Fibroblast of peridontal ligament (primary cell): Measurements from ENCODE around the gene PCTP.

Source experiments
- DNase-seq: peaks from one replicate; pipeline ENCODE4 v3.0.0-alpha.2; 2010; ENCODE audit errors: extremely low read depth

PCTP gene

DNA sequence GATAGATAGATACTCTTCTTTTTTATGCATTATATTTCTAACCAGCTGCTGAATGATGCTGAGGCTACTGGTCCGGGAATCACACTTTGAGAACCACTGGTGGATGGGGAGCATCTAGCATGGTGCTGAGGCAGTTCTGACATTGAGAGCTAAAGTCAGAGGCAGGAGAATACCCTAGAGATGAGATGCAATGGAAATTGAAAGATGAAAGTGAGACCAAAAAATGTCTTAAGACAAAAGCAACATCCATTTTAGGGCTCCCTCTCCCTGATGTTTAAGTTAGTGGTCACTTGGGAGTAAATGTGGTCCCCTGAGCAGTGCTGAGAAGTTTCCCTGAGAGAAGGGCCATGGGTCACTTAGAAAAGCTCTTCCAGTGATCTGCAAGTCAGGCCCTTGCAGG lies 6.8 kb downstream of the PCTP start:
- no peak for DNase-seq

DNA sequence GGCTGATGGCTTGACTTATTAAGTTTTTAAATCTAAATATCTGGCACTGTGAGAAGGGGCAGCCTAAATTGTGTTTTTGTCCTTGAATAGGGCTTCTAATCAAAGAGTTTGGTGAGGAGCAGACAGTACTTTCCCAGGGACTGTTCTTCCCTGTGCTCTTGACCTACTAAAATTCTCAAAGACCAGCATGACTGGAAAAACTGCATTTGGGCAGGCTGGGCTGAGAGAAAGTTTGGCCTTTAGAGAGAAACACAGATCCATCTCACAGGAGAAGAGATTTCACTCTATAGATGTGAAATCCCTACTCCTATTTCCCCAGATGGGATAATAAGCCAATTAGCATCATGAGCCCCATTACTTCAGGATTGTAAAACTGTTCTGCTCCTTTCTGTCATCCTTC lies 7.3 kb downstream of the PCTP start:
- no peak for DNase-seq

DNA sequence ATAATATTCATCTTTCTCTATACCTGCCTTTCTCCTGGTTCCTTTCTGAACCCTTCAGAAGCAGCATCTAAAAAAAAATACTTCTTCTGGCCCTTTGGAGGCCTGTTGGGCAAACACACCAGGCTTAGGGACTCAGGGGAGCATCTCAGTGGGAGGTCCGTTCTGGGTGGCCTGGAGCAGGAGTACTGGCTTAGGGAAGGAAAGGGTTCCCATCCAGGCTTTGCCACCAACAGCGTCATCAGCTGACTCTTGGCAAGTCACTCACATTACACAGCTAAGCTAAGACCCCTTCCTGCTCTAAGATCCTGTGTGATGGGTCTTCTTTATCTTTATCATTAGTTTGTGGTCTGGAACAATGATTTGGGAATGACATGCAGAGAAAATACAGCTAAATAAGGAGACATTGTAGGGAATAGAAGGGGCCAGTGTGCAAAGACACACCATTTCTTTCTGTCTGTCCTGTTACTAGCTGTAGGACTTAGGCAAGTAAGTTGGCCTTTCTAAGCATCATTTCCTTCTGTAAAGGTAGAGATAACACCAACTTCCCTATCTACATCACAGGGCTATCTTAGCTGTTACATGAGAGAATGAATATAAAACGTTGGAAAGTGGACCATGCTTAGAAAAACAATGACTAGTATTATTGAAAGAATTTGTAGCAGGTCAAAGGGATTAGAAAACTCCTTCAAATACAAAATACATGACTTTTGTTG lies 9.9 kb downstream of the PCTP start:
- DNase-seq: no peak

DNA sequence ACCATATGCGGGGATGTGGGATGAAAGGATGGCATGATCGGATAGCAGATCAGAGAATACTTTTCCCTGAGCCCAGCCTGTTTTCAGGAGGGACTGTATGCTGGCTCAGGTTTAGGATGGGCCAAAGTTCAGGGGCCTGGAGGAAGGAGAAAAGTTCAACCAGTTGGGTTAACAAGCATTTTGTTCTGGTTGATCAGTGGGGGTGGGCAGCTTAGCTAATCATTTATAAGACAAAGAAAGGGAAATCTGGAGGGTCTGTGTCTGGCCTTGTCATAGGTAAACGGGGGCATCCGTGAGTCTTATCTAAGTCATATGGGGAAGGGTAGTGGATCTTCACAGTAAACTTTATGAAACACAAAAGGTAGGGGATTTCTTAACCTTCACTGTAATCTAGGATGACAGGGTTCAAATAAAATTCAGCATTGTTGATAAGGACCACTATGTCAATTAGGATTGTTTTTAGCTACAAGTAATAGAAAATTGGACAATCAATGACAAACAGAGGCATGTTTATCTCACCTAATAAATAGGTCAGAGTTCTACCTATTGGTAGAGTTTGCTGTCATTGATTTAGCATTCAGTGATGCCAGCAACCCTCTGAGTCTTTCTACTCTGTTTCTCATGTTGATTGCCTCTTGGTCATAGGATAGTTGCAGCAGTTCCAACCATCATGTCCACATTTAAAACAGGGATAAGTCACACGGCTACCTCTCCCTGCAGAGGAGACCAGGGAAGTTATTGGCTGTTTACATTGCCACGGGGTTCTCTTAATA lies 11.4 kb downstream of the PCTP start:
- no peak for DNase-seq

DNA sequence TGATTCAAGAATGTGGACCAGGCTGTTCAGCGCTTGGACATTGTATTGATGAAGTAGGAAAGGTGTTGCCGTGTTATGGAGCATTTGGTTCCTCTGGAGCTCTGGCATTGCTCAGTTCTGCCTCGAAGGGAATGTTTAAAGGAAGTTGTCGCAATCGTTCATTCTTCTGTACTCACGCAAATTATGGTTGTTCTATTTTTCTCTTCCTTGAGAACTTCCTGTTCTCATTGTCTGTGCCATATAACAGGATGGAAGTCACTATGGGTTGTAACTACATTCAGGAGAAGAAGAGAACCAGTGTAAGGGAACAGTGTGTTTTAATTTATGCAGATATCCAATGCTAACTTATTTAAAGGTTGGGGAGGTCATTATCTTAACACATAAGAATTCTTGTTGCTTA lies 13.0 kb downstream of the PCTP start:
- DNase-seq: peak; percentile 13

DNA sequence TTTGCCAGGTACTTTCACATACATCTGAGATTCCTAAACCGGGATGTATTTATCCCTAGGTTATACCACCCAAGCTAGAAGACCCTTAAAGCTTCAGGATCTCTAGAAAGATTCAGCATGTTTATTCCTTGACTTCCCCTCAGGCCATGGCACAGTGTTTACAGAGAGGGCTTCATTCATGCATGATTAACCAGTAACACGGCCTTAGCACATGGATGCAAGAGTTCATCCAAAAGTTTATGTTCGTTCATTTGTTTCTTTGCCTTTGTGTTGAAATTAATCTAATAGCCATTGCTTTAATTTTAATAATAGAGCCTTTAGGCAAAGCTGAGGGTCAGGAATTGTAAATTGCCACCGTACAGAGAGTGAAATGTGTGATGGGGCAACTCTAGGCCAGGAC lies 13.8 kb downstream of the PCTP start:
- no peak for DNase-seq

DNA sequence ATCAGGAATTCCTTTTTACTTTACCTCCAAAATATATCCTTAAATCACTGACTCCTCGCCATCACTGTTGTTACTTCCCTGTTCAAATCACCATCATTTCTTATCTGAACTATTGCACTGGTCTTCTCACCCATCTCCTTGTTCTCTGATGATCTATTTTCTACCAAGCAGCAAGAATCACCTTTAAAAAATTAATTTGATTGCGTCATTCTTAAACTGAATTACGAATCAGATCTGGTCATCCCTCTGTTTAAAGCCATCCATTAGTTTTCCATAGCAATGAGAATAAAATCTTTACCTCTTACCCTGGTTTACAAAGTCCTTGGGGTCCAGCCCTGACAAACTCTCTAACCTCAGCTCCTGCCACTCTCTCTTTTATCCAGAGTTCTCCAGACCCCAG lies 14.6 kb downstream of the PCTP start:
- DNase-seq: no peak

DNA sequence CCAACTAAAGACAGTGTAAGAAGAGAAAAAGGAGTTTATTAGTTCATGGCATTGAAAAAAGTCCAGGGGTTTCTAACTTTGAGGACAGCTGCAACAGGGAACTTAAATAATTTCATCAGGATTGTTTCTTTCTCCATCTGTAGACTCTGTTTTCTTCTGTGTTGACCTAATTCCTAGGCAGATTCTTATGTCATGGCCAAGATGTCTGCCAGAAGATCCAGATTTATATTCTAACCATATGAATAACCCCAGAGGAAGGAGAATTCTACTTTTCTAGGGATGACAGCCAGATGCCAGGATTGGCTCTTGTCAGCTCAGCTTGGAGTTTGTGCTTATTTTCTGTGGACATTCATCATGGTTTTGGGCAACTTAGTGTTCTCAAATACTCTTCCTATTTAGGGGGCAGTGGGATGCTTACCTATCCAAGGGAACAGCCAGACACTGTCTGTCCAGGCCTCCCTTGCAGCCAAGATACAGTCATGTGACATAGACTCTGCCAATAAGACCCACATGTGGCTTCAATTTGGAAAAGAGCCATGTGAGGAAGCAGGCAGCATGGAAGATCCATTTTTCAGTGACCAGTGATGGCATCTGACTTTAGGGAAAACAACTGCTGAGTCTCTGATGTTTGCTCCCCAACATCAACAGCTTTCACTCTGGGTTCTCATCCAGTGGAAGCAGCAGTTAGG lies 18.2 kb downstream of the PCTP start:
- peak; percentile 66 for DNase-seq

DNA sequence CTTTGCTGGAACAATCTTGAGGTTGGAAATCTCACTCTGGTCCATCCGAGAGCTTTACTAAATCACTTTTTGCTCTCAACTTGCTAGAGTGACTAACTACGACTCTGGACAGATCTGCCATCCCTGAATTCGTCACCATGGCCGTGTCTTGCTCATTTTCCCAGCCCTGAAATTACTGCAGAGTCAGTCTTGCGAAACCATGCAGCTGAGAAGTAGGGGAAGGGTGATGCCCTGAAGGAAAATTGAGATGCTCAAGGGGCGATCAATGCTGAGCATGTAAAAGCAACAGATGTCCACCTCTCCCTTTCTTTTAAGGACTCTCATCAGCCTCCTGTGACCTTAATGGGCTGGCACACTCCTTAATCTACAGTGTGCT lies 18.8 kb downstream of the PCTP start:
- DNase-seq: peak; percentile 85

DNA sequence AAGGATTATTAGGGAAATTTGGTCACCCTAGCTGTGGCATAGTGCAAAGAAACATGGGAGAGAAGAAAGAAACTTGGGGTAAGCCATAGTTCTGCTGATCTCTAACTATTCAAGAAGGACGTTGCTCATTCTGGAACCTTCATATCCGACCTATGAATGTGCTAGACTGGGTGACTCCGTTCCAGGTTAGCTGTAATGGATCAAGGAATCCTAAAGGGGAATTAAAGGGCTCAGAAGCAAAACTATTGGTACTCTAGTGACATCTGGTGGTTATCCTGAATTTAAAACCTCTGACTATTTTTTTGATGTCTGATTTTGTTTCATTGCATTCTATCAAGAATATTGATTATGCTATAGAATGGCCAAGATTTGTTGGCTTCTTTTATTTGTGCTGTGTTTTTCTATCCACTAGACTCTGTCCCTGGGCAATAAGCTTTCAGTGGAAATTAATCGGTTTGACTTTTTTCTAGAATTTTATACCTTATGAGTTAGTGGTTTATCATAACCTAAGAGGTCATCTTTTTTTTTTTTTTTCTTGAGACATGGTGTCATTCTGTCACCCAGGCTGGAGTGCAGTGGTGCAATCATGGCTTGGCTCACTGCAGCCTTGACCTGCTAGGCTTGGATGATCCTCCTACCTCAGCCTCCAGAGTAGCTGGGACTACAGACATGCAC lies 19.5 kb downstream of the PCTP start:
- peak; percentile 83 for DNase-seq

DNA sequence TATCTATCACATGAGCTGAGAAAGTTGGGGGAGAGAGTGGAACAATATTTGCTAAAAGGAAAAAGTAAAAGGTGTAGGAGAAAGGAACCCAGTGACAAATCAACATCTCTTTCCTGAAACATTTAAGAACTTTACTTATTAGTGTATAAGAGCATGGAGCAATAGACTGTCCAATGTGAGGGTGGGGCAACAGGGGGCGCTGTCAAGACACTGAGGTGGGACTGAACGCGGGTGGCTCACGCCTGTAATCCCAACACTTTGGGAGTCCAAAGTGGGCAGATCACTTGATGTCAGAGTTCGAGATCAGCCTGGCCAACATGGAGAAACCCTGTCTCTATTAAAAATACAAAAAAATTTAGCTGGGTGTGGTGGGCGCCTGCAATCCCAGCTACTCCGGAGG lies 21.2 kb downstream of the PCTP start:
- no peak for DNase-seq

DNA sequence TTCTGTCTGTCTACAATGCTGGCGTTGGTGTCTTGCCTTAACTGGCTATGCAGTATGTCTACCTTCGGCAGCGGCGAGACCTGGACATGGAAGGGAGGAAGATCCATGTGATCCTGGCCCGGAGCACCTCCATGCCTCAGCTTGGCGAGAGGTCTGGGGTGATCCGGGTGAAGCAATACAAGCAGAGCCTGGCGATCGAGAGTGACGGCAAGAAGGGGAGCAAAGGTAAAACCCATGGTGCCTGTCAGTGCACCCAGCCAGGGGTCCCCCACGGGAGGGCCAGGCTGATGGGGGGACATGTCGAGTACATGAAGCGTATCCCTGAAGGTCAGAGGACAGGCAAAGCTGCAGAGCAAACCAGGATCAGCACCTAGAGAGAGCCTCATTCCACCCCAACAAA lies 22.8 kb downstream of the PCTP start:
- DNase-seq: no peak

DNA sequence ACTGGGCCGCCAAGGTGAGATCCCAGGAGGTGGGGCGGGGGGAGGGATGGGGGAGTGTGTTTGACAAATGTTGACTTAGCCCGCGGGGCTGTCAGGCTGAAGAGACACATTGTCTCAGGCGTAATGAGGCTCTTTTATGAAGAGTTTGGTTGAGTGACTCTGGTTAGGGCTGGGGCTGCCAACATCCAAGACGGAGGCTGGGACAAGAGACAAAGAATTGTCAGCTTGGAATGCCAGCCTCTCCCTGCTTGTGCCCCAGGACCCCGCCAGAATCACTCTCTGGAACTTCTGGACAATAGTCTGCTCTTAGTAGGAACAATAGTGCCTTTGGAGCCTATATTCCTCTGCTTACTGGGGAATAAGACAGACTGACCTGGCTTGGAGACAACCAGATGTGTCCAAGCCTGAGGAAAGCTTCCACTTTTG lies 24.0 kb downstream of the PCTP start:
- no peak for DNase-seq

DNA sequence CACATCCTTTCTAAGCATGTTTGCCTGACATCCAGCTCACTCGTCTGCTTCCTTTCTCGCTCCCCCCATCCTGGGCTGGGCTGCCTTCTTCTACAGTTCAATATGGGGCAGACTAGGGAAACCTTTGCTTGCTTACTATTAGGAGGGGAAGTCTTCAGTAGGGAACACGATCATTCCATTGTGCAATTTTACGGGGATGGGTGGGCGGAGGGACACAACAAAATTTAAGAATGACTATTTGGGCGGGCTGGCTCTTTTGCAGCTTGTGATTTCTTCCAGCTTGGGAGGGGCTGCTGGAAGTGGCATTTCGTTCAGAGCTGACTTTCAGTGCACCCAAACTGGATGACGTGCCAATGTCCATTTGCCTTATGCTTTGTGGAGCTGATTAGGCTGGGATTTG lies 25.4 kb downstream of the PCTP start:
- no peak for DNase-seq

DNA sequence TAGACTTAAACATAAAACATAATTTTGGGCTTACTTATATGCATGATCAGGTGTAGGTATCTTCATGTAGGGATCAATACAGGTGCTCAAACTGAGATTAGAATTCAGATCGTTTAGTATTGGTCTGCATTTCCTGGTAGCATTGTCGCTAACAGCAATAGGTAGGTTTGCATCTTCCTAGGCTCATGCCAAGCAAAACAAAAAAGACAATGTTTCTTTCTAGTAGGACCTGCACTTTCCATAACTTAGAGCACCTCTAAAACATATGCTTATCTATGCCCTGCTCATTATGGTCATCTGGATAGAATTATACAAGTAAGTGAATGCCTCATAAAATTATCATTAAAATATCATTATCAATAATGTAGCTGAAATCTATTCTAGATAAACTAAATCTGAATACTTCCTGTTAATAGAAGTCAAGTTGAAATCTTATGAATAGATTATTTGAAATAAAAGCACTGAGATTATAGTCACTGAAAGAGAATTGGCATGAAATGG lies 26.7 kb downstream of the PCTP start:
- DNase-seq: no peak

DNA sequence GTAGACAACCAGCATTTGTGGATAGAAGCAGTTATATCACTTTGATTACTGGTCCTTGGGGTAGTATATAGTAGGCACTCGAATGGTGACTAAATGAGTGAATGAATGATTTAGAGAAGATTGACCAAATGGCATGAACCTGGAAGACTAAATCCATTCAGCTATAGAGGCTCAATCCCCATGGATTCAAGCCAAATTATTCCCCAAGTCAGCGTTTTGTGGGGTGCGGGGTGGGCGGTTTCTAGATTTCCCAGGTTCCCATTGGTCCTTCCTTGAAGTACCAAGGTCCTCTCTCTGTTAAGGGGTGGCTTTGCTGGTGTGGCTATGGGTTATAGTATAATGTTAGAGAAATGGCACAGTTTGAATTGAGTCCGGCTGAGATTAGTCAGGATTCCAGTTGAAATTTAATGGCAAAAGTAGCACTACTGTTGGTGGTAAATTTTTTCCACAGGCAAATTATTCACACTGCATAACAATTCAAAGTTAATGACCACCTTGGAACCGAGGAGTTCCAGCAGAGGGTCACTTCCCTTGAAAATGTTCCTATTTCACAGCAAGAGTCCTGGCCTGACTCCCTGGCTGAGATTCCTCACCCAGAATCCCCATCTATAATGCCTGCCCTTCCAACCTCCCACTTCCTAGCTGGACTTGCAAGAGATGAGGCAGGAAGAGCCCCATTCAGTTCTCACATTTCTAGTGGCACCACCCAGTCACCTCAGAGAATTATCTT lies 27.7 kb downstream of the PCTP start:
- DNase-seq: no peak

DNA sequence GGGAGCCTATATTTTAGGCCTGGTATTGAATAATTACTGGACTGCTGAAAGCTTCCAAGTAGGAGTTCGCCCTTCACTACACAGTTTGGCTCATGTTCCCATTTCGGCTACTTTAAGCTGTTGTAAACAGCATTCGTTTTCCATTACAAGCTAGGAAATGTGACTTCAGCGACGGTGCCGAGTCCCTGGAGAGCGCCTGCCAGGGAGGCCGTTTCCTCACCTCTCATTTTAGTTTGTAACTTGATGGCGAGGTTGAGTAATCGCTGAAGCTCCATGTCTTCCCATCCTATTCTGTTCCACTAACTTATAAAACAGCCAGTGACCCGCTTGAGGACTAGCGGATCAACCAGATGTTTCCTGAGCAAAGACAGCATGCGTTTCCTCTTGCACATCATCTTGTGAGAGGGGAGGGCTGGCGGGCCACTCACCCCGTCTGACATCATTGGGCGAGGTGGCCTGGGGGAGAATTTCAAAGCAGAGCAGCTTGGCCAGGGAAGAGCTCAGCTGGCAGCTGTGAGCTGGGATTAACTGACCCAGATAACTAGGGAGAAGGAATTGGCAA lies 32.9 kb downstream of the PCTP start:
- DNase-seq: no peak

DNA sequence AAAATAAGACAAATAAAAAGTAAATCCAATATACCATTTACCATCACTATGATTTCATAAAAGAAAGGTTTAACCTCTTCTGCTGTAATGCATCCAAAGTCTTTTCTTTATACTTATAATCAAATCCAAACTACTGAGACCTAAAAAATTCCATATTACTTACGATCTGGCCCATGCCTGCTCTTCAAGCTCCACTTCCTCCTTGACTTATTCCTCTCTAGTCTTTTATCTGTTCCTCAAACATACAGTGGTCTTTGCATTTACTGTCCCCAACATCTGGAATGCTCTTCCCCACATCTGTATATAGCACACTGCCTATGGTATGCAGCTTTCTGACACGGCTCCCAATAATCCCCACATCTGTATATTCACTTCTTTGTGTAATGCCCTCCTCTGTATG lies 33.8 kb downstream of the PCTP start:
- no peak for DNase-seq

DNA sequence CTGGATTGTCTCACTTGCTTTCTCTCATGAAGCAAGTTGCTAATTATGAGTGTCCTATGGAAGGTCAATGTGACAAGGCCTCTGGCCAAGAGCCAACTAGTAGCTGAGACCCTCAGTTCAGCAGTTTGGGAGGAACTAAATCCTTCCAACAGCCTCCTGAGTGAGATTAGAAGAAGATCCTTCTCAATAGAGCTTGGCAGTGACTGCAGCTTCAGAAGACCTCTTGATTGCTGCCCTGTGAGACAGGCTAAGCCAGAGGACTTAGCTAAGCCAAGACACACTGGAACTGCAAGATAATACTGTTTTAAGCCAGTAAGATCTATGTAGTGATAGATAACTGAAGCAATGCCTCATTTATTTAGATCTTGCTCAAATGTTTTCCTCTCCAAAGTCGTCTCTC lies 34.3 kb downstream of the PCTP start:
- no peak for DNase-seq

DNA sequence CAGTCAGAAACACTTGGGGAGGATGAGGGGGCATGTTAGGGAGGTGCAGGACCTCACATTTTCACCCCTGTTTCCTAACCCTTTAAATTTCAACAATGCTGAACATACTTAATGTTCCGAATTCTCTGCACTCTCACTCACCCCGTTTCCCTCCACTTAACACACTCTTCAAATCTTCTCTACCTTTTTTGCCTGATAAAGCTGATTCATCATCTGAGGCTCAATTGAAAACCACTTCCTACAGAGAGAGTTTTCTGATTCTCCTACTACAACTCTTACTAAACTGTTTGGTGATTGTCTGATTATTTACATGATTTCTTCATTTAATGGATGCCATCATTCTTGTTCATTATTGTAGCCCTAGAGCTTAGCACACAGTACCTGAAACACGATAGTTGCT lies 42.4 kb downstream of the PCTP start:
- no peak for DNase-seq
